GM21526 (cell line): ENCODE measurements around the gene UBAC1.

Source experiments
- ATAC-seq: cut with Tn5 transposase; IDR thresholded peaks from one replicate; pipeline ENCODE4 v1.9.1; 2021; ENCODE audit warnings: moderate library complexity; ENCODE audit not compliant: unreplicated experiment, low FRiP score

UBAC1 gene

GRCh38 chr9:135993765-135994500 lies 32.8 kb upstream of the UBAC1 start:
- ATAC-seq, result no peak

- no peak for ATAC-seq
These were observed 32.2 kb upstream of the UBAC1 start for GRCh38 chr9:135993409-135993742.

- no peak for ATAC-seq
These were observed 31.6 kb upstream of the UBAC1 start for GRCh38 chr9:135992486-135993408.

GRCh38 chr9:135991771-135992170 lies 30.6 kb upstream of the UBAC1 start:
- no peak for ATAC-seq

GRCh38 chr9:135990468-135991429 lies 29.6 kb upstream of the UBAC1 start:
- no peak for ATAC-seq

- no peak for ATAC-seq
These were observed 28.7 kb upstream of the UBAC1 start for GRCh38 chr9:135989722-135990467.

- no peak for ATAC-seq
These were observed 28.0 kb upstream of the UBAC1 start for GRCh38 chr9:135989157-135989556.

GRCh38 chr9:135988493-135988892 lies 27.3 kb upstream of the UBAC1 start:
- ATAC-seq, result no peak

GRCh38 chr9:135987838-135988404 lies 26.7 kb upstream of the UBAC1 start:
- no peak for ATAC-seq

- no peak for ATAC-seq
These were observed 25.4 kb upstream of the UBAC1 start for GRCh38 chr9:135986605-135987004.

GRCh38 chr9:135985889-135986288 lies 24.7 kb upstream of the UBAC1 start:
- ATAC-seq, result no peak

- ATAC-seq, result no peak
These were observed 24.2 kb upstream of the UBAC1 start for GRCh38 chr9:135985459-135985774.

GRCh38 chr9:135984072-135984710 lies 23.0 kb upstream of the UBAC1 start:
- ATAC-seq, result no peak

- no peak for ATAC-seq
These were observed 22.3 kb upstream of the UBAC1 start for GRCh38 chr9:135983208-135984071.

- ATAC-seq, result no peak
These were observed 21.5 kb upstream of the UBAC1 start for GRCh38 chr9:135982499-135983207.

GRCh38 chr9:135980926-135981630 lies 19.9 kb upstream of the UBAC1 start:
- ATAC-seq, result no peak

GRCh38 chr9:135979547-135980166 lies 18.5 kb upstream of the UBAC1 start:
- ATAC-seq, result no peak
